Amniotic stem cell (primary cell): Measurements from ENCODE around the gene TMEM150C.

Experiments used
- DNase-seq: peaks from one replicate; lab custom pipeline; 2025; lab: John Stamatoyannopoulos, UW

The TMEM150C gene

DNA sequence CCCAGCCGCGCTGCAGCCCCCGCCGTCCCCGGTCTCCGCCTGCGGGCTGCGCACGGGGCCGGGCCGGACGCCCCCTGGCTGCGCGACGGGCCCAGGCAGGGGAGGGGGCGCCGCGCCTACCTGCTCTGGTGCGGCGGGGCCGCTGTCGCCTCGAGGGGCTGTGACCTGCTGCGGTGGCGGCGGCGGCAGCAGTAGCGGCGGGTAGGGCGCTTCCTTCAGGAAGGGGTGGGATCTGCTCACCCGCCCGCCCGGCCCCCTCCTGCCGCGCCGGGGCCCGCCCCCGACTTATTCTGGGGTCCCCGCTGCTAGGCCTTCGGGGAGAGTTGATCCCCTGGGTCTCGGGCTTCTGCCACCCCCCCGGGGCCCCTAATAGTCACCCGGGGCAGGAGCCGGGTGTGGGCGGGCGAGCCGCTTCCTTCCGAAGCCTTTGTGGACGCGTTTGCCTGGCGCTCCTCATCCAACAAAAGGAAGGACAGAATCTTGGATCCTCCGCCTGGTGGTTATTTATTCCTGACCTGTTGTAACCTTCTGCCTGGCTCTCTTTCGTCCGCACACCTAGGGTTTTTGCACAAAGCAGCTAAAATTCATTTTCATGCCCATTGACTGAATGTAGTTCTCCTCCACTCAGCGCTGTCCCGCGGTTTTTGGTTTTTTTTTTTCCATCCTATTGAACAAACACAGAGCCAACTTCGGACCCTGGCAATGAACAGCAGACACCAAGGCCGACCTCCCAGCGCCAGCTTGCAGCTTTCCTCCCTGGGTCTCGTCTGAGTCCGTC is at the start of gene TMEM150C:
Gene TMEM150C, minus strand, starts transcription at position 203 of the 778 bp plus-strand sequence. CDS start 57,331 bp downstream, outside the sequence.
- DNase-seq, result no peak

DNA sequence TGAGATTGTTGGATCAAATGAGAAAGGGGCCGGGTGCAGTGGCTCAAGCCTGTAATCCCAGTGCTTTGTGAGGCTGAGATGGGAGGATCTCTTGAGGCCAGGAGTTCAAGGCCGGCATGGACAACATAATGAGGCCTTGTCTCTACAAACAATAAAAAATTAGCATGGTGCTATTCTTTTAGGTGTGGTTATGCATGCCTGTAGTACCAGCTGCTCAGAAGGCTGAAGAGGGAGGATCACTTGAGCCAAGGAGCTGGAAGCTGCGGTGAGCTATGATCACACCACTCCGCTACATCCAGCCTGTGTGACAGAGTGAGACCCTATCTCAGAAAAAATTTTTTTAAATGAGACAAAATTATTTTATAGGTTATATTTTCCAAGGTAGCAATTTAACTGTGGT is 49.7 kb upstream of the TMEM150C start:
- no peak for DNase-seq

DNA sequence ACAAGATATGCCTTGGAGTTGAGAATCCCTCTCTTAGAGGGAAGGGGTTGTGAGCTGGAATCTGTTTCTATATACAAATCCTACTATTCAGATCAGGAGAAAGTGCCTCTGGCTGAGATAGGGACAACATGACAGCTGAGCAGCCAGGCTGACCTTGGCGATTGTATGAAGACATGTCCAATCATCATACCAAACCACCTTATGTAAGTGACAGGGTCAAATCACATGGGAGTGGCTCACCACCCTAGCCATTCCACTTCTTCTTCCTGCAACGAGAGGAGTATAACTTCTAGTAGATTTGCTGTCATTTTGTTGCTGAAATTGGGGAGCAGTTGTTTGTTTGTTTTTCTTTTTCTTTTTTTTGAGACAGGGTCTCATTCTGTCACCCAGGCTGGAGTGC is 48.3 kb upstream of the TMEM150C start:
- no peak for DNase-seq

DNA sequence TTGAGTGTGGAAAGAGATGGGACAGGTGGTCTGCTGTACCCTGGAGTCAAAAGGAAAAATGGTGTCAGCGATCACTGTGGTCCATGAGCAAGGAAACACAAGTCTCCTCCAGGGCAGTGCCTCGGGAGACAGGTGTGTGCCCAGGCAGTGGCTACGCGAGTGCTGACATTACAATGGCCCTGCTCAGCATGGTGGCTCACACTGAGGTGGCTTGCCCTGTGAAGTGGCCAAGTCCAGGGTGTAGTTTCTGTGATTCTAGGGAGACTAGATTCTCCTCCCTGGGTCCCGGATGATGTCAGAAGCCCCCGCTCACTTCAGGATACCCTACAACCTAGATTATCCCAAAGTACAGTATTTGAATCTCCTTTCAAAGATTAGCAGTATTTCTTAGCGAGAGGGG is 44.8 kb upstream of the TMEM150C start:
- no peak for DNase-seq

DNA sequence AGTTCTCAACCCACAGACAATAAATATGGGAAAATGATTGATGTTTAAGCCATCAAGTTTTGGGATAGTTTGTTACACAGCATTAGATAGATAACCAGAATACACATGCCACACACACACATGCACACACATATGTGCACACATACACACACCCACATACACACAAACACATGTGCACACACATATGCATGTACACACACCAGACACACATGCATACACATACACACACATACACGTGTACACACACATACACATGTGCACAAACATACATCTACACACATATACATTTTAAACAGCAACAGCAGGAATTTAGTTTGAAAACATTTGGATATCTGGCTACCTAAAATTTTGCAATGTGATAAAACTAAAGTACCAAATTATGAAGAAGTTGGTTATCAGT is 42.7 kb upstream of the TMEM150C start:
- DNase-seq, result no peak

DNA sequence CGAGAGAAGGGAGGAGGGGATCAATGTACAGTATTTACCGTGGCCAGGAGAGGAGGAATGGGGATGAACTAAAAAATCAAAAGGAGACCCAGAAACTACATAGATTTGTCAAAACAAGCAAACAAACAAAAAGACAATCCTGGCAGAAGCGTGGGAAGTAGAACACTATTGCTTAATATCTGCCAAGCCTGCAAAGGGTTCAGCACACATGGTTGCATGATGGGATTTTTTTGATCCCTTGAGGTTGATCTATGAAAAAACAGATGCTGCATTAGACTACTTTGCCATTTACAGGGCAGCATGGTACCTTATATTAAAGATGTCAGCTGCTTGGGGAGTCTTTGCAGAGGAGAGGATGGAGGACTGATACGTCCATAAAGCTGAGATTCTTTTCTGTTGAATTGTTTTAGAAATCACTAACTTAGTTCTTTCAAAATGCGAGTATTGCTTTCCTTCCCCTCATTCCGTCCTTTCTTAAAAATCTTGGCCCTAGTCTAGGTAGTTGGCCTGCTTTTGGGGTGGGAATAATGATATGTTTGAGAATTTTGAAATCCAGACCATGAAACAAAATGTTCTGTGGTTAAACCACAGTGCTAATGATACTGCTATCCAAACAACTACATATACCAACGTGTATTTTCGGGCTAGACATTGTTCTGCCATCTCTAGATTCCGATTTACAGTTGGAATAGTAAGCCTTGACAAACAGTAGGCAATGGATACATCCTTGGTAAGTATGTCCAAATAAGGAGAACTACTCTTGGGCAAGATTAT is 39.6 kb upstream of the TMEM150C start:
- no peak for DNase-seq

DNA sequence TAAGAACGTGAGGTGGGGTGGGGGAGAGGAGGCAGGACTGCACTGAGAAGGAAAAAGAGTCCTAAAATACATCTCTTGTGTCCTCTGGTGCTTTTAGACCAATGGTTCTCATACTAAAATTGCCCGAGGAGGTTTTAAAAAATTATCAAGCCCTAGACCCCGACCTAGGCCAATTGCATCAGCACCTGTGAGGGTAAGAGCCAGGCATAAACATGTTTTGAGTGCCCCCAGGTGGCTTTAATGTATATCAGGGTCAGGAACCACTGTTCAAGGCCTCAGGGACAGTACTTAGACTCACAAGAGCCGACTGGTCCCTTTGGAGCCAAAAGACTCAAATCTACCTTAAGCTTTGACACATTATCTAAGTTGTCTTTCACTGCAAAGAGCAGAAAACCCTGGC is 37.5 kb upstream of the TMEM150C start:
- DNase-seq, result no peak

DNA sequence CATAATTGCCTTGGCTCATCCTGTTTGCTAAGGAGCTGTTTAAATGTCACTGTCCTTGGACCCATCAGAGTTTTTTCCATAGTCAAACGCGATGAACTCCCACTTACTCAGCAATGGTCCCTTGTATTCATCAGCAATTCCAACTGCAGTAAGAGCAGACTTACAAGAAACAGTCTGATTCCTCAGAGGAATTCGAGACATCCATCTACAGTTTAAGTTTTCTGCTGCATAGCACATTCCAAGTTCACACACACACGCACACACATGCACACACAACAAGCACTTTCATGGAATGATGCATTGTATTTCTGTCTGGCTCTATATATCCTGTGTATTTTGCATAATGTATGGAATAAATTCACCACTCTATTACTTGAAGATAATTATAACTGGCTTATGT is 32.7 kb upstream of the TMEM150C start:
- no peak for DNase-seq

DNA sequence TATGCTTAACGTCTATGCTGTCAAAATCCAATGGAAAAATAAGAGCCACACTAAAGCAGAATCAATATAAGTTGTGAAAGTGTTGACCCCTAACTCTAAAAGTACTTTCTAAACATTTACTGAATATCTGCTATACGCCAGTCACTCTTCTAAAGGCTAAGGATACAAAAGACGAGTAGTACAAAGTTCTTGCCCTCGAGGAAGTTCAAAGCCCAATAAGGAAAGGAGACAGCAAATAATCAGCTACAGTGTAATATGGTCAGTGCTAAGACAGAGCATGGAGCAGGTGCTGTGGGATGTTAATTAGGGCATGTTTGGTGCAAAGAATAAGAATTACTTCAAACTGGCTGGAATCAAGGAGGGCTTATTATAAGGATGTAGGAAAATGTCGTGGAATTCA is 31.6 kb upstream of the TMEM150C start:
- no peak for DNase-seq

DNA sequence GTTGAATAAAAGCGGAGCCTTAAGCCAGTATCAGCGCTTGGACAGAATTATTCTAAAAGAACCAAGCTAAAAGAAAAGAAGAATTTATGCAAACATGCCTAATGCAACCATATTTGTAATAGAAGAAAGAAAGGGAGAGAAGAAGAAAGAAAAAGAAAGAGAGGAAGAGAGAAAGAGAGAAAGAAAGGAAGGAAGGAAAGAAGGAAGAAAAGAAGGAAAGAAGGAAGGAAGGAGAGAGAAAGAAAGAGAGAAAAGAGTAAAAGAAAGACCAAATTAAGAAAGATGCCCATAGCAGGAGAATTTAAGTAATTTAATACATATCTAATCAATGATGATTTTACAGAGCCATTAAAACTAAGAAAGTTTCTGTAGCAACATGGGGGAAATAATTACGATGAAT is 30.9 kb upstream of the TMEM150C start:
- DNase-seq, result no peak

DNA sequence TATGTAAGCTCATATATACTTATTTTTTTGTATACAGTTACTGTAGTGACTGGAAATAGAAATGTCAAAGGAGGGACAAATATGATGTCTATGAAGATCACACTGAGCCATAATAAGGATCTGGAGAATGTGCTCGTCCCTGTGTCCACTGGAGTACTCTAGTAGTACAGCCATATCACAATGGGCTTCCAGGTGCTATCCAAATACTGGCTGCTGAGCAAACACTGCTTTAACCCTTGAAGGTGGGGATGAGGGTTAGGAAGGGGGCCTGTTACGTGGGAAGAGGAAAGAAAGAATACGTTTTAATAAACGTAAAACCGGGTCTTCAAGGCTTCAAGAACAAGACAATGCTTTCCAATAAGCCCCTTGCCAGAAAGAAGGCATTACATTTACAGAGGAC is 29.8 kb upstream of the TMEM150C start:
- no peak for DNase-seq

DNA sequence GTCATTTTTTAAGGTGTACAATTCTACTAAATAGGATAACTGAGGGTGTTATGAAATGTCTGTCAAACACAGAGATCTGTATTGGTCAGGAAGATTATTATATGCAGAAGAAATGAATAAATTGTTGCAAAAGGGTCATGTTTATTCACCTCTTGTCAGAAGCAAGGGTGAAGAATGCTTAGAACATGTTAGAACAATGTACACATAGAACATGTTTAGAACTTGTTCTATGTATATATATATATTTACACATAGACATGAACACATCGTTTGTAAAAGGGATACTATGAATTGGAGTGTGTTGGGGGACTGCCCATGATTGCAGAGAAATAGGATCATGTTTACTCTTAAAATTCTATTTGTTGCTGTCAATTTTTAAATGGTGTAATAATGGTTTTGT is 28.0 kb upstream of the TMEM150C start:
- DNase-seq, result no peak

DNA sequence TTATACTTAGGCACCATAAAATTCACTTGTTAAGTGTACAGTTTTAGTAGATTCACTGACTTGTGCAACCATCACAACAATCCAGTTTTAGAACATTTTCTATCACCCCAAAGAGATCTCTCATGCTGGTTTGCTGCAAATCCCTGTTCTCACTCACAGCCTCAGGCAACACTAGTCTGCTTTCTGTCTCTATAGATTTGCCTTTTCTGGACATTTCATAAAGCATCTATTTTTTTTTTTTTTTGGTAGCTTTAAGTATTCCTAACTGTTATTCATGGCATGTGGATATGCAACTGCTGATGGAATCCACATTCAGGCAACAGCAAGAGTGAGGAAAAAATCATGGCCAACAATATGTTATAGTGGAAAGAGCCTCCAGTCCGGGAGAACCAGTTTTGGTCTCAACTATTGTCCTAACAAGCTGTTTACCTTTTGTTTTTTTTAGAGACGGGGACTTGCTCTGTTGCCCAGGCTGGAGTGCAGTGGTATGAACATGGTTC is 27.0 kb upstream of the TMEM150C start:
- DNase-seq, result no peak

DNA sequence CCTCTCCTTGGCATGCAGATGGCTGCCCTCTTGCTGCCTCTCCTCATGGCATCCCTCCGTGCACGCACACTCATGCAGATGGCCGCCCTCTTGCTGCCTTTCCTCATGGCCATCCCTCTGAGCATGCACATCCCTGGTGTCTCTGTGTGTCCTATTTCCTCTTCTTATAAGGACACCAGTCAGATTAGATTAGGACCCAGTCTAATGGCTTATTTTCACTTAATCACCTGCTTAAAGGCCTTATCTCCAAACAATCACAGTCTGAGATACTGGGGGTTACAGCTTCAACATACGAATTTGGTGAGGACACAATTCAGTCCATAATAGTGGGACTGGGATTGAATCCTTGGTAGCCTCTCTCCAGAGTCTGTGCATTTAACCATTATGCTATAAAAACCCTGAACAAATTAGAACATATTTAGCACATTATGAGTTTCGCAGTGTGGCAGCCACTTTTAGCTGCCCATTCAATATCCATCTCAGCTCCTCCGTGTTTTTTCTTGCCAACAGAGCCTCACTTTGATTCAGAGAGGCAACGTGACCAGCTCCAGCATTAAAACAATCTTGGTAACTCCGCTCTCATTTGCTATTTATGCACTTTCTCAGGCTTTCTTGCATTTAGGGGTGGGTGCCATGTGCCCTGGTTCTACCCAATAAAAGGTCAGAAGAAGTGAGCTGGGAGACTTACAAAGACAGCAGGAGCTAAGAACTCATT is 26.2 kb upstream of the TMEM150C start:
- no peak for DNase-seq

DNA sequence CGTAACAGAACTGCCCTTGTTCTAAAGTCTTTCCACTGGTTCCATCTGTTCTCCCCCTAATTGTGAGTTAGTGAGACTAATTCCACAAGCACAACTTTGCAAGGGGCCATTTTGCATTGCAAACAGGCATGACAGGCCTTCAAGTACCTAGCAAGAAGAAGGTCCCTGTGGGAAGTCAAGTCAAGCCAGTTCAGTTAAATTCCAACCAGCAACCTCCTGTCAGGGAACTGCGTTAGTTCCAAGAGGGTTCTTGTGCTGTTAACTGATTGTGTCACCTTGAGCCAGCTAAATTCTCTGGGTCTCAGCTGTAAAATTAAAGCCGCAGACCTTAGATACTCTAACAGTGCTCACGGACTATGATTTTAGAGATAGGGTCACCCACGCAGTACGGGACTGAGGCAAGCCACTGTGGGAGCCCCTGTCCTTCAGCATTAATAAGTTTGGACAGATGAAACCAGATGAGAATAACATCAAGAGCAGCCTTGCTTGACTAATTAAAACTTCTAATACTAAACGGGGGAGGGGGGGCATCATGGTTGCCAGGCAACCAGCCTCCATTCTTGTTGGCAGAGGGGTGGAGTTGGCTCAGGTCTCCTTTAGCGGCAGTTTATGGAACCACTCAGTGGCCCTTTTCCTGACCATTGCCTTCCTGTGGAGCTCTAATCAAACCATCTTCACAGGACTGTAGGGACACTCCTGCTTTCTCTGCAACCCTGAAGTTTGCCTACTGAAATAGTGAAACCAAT is 24.1 kb upstream of the TMEM150C start:
- DNase-seq, result no peak

DNA sequence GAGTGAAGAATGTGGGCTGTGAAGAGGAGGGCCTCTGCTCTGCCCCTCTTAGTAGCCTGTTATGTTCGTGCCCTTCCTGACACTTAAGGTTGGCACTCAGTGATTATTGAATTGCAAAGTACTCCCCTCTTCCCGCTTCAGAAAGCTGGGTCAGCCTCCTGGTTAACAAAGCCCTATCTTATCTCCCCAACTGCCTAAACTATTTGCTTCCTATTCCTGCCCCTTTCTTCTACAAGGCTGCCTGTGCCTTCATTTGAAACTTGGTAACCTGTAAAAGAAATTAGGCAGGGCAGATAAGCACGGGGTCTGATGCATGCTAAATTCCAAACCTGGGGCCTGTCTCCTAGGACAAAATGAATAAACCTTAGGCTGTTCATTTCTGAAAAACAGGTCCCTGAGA is 23.1 kb upstream of the TMEM150C start:
- DNase-seq, result no peak

DNA sequence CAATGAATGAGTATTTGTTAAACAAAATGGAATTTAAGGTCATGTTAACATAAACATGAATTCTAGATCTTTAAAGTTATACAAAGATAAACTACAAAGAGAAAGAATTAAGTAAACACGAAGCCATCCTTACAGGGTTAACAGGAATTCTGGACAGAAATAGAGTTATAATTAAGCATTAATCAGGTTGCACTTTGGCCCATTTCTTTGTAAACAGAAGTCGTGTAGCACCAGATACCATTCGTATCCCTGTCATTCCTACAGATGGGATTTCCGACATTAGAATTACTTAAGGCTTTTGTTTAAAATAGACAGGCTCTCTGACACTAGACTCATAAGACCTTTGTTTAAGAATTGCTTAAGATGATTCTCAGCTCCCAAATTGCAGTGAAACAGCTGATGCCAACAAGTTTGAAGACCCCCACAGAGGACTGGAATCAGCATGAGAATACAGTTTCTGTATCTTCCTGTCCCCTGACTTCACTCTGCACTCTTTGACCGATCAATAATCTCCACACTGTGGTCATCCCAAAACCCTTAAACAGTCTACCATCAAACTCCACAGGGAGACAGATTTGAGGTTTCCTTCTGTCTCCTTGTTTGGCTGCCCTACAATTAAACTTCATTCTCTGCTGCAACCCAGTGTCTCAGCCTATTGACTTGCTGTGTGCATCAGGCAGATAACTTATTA is 22.3 kb upstream of the TMEM150C start:
- no peak for DNase-seq

DNA sequence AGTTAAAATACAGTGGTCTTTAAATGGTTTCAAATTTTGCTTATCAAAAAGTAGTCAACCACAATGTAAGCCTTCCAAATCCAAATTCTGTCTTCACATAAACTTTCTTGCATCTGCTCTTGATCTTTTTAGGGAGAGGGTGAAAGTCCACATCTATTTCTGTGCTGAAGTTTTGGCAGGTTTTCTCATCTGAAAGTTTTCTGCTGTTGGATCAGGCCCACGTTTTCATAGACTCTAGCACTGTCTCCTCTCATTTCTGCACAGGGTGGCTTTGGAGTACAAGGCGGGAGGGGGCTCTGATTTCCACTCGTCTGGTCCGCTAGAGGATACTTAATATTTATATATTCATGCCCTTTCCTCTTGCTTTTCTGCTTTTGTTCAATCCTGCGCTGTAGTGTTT is 18.1 kb upstream of the TMEM150C start:
- DNase-seq, result no peak

DNA sequence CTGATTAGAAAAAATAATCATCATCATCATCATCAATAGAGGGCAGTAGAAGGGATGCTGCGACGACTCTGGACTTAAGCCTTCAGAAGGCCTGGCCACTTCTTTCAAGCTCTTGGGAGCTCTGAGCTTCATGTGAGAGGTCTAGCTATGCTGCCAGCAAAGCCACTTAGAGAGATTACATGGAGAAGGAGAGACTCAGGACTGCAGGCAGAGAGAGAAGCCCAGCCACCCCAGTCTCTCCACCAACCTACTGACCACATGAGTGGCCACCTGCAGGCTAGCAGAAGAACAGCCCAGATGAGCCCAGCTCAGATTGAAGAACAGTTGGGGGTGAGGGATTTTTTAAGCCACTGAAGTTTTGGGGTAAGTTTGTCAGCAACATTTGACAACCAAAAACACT is 17.1 kb upstream of the TMEM150C start:
- DNase-seq, result no peak

DNA sequence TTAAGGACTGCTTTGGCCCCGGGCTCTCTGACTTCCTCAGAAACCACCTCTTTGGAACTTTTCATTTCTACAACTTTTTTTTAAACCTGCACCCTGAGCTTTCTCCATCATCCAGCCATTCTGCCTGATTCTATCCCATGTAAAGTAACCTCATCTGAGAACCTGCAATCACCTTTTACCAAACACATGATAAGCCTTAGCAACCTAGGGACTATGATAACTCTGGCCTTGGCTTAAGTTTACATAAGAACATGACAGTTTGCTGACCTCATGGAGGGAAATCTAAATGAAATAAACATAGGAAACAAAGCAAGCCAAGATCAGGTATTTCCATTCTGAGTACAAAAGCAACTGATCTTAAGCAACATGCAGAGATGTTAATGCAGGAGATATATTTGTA is 15.7 kb upstream of the TMEM150C start:
- DNase-seq, result no peak

DNA sequence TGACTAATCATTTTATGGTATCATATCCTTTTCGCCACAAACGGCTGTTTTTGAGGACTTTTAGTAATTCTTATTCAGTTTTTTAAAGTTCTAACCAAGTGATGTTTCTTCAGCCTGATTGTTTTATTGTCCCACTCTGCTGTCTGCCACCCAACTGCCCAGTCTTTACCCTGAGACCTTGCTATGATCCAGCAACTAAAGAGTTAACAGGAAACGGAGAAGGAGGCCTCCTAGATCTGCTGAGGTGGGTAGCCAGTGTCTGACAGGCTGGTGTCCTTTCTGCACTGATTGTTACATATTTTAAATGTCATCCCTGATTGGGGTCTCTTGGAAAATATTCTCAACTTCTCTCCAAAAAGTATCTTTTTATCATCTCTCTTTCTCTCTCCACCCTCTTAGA is 7.9 kb upstream of the TMEM150C start:
- DNase-seq, result no peak
